Measurements from ENCODE around the gene PRKACG. TPM values are rescaled to one million over a fixed set of nuclear protein-coding genes. Genes with fewer than 3 reads are reported as not detected.

The PRKACG gene
- total RNA-seq, 2 donors from 2014 or later, result not detected

DNA sequence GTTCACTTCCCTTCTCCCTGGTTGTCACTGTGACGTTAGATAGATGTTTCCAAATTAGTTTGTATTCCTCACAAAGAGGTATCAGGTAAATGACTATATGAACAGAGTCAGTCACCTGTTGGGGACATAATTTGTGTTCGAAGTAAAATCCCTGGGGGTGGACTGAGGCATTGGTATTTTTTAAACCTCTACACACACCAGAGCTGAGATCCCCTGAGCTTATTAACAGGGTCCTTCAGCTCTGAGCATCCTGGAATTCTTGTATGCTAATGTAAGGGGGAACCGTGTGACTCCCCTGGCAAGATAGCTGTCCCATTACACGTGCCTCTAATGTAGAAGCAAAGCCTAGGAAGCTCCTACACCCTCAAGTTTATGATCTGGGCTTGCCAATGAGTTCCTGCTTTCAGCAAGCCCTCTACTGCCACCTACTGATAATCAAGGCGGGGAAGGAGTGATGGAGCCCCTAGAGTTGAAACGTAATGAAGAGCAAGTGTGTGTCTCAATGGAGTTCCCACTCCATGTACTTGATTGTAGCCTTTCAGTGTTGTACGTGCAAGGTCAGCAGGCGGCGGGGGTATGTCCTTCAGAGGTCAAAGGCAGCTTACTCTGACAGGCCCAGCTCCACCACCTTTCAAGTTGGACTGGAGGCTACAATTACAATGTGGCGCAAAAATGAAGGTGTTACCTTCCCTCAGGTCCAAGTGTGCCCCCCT, 14.4 kb downstream of the PRKACG start:
- H3K27me3 ChIP-seq, result no peaks in the 10 kb centered on the region
- H3K27ac ChIP-seq, result peak overlapping the region in 1 of 4 donors; percentile 0
- ATAC-seq, result peak; percentile 89
- no peak overlapping the region for H3K4me3 ChIP-seq
- TF ChIP-seq POLR2A (IDR thresholded peaks at IDR 0.05), result no peak
- TF ChIP-seq, protein P1, sequence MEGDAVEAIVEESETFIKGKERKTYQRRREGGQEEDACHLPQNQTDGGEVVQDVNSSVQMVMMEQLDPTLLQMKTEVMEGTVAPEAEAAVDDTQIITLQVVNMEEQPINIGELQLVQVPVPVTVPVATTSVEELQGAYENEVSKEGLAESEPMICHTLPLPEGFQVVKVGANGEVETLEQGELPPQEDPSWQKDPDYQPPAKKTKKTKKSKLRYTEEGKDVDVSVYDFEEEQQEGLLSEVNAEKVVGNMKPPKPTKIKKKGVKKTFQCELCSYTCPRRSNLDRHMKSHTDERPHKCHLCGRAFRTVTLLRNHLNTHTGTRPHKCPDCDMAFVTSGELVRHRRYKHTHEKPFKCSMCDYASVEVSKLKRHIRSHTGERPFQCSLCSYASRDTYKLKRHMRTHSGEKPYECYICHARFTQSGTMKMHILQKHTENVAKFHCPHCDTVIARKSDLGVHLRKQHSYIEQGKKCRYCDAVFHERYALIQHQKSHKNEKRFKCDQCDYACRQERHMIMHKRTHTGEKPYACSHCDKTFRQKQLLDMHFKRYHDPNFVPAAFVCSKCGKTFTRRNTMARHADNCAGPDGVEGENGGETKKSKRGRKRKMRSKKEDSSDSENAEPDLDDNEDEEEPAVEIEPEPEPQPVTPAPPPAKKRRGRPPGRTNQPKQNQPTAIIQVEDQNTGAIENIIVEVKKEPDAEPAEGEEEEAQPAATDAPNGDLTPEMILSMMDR (IDR thresholded peaks at IDR 0.05), result peak; percentile 62 to 93 (median 91)
- H3K9me3 ChIP-seq, result no peaks in the 10 kb centered on the region
- WGBS, 2 donors, result 29 to 36% methylated on average over 10 of the region's 10 CpGs
- H3K4me1 ChIP-seq, result peaks cover 29% of the 10 kb centered on the region
- peak; percentile 76 to 88 (median 81) for DNase-seq
- no peaks in the 10 kb centered on the region for H3K36me3 ChIP-seq (replicated peaks in 1 of 2; ENCODE audit: insufficient read depth in 1 of 2, low read depth in 2 of 2)
- intact Hi-C loops (cut with DNase I), result no loop called here

DNA sequence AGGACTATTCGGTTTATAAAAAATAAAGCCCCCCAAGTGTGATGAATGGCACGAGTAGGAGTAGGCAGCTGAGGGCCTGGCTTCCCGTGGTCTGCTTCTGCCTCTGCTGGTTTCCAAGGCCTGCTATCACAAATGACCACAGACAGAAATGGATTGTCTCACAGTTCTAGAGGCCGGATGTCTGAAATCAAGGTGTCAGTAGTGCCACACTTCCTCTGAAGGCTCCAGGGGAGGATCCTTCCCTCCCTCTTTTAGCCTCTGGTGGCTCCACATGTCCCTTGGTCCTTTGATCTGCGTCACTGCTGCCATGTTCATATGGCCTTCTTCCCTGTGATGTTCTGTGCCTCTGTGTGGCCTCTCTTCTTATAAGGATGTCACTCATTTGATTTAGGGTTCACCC, 15.1 kb downstream of the PRKACG start:
- intact Hi-C loops (cut with DNase I), result no loop called here
- Histone ChIP-seq H3K4me1 (peaks cover 29% of the 10 kb centered on the region), H3K4me3 (no peak overlapping the region), H3K9me3 (no peaks in the 10 kb centered on the region), H3K36me3 (replicated peaks in 1 of 2; ENCODE audit: insufficient read depth in 1 of 2, low read depth in 2 of 2) (no peaks in the 10 kb centered on the region), H3K27me3 (no peaks in the 10 kb centered on the region), H3K27ac (no peak overlapping the region)
- 66 to 82% methylated on average over 4 to 5 of the region's 5 CpGs for WGBS, 2 donors
- TF ChIP-seq, protein P1 (IDR thresholded peaks at IDR 0.05), result no peak
- TF ChIP-seq POLR2A (IDR thresholded peaks at IDR 0.05), result no peak
- no peak for ATAC-seq
- no peak for DNase-seq

DNA sequence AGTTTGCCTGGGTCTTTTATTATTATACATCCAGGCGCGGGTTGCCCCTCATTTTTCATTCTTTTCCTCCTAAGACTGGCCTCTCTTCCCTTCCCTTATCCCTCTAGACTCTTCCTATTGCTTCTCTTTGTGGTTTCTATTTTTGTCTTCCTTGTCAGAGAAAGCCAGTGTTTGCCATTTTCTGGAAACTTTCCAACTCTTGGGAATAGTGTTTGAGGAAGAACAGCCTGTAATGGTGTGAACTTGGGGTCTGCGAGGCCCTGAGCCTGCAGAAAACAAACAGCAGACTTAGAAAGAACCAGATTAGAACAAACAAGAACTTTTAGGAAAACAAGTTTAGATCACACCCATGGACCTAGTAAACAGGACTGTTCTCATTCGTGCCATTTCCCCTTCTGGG, 15.5 kb downstream of the PRKACG start:
- Histone ChIP-seq H3K4me1 (peaks cover 29% of the 10 kb centered on the region), H3K27me3 (no peaks in the 10 kb centered on the region), H3K36me3 (replicated peaks in 1 of 2; ENCODE audit: insufficient read depth in 1 of 2, low read depth in 2 of 2) (no peaks in the 10 kb centered on the region), H3K9me3 (no peaks in the 10 kb centered on the region), H3K27ac (no peak overlapping the region), H3K4me3 (no peak overlapping the region)
- no peak for TF ChIP-seq POLR2A (IDR thresholded peaks at IDR 0.05)
- TF ChIP-seq, protein P1 (IDR thresholded peaks at IDR 0.05), result no peak
- intact Hi-C loops (cut with DNase I), result no loop called here
- WGBS, 2 donors, result 59 to 60% methylated on average over 4 of the region's 4 CpGs
- no peak for ATAC-seq
- no peak for DNase-seq

DNA sequence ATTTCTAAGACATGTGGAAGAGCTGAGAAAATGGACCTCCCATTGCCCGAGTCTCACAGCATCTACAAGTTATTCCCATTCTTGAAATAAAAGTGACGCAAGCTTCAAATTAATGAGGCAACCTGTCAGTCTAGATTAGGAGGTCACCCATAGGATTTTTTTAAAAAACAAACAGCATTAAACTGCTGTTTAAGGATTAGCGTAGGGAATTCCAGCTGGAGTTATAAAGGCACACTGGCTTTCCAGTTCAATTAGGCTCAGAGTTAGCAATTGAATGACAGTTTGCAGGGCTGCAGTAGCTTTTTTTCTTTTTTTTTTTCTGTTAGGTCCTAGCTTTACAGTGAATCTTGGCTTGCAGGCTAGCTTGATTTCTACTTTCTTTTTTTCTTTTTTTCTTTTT, 16.2 kb downstream of the PRKACG start:
- H3K27ac ChIP-seq, result no peak overlapping the region
- DNase-seq (no peak), ATAC-seq (peak; percentile 31)
- H3K4me1 ChIP-seq, result peaks cover 29% of the 10 kb centered on the region
- no peak overlapping the region for H3K4me3 ChIP-seq
- TF ChIP-seq POLR2A (IDR thresholded peaks at IDR 0.05), result no peak
- TF ChIP-seq, protein P1 (IDR thresholded peaks at IDR 0.05), result no peak
- intact Hi-C loops (cut with DNase I), result no loop called here
- no peaks in the 10 kb centered on the region for H3K27me3 ChIP-seq
- WGBS, 2 donors, result 67 to 69% methylated on average over 3 of the region's 3 CpGs
- no peaks in the 10 kb centered on the region for H3K9me3 ChIP-seq
- H3K36me3 ChIP-seq (replicated peaks in 1 of 2; ENCODE audit: insufficient read depth in 1 of 2, low read depth in 2 of 2), result no peaks in the 10 kb centered on the region

DNA sequence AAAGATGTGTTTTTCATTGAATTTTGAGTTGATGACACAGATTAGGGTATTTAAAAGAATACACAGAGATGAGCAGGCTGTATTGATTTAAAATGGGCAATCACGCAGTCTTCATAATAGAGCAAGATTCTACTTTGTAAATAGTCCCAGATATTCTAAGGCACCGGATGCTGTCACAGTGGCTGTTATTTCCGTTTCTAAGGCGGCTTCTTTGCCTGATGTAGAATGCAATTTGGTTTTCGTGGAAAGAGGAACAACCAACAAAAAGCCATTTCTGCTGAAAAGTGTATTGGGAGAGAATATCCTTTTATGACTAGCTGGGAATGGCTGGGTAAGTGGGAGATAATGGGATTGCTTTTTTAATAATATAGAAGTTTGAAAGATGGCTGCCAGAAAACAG, 17.5 kb downstream of the PRKACG start:
- peaks cover 0 to 2% of the 10 kb centered on the region in 2 donors for H3K36me3 ChIP-seq (replicated peaks in 1 of 2; ENCODE audit: insufficient read depth in 1 of 2, low read depth in 2 of 2)
- no peaks in the 10 kb centered on the region for H3K9me3 ChIP-seq
- H3K27me3 ChIP-seq, result no peaks in the 10 kb centered on the region
- no peak for DNase-seq
- no peak for ATAC-seq
- H3K4me1 ChIP-seq, result peaks cover 29% of the 10 kb centered on the region
- peak overlapping the region in 1 of 4 donors; percentile 7 for H3K27ac ChIP-seq
- 83 to 88% methylated on average over 5 of the region's 5 CpGs for WGBS, 2 donors
- TF ChIP-seq, protein P1 (IDR thresholded peaks at IDR 0.05), result no peak
- TF ChIP-seq POLR2A (IDR thresholded peaks at IDR 0.05), result no peak
- intact Hi-C loops (cut with DNase I), result no loop called here
- H3K4me3 ChIP-seq, result no peak overlapping the region
